H1 (cell line): ENCODE results near the gene RASSF10. TPM values are rescaled to one million over a fixed set of nuclear protein-coding genes. Genes with fewer than 3 reads are reported as not detected.

Experiments used
- ASH2L ChIP-seq: fragments of 200-600, 300-600 bp; sonication (generic); IDR thresholded peaks from one replicate; pipeline ENCODE4 v1.7.1; 2017; ENCODE audit warnings: low read length
- CBX5 ChIP-seq: fragments of 300-800, 300-1000 bp; sonication (generic); IDR thresholded peaks from 2 replicates; pipeline ENCODE4 v1.7.1; 2016; ENCODE audit warnings: antibody characterized with exemption, low read length, low read depth
- CHD7 ChIP-seq: fragments of 300-600 bp; sonication (generic); IDR thresholded peaks from 2 replicates; pipeline ENCODE4 v1.7.1; 2012; ENCODE audit warnings: low read length, moderate library complexity, mild to moderate bottlenecking, inconsistent platforms; ENCODE audit not compliant: insufficient replicate concordance
- E2F6 ChIP-seq: IDR thresholded peaks from 2 replicates; pipeline ENCODE4 v1.6.1; 2012; ENCODE audit warnings: inconsistent platforms
- HDAC6 ChIP-seq: IDR thresholded peaks from one replicate; pipeline ENCODE4 v1.7.1; 2012; ENCODE audit warnings: low read depth, mild to moderate bottlenecking, inconsistent platforms, low read length, moderate library complexity
- JUND ChIP-seq: IDR thresholded peaks from 2 replicates; pipeline ENCODE4 v1.6.1; 2011; ENCODE audit warnings: mild to moderate bottlenecking, improper control_type of control experiment, low read length
- MAFK ChIP-seq: IDR thresholded peaks from 2 replicates; pipeline ENCODE4 v1.6.1; 2012; ENCODE audit warnings: low read depth, mild to moderate bottlenecking, improper control_type of control experiment, low read length
- POLR2A ChIP-seq, 2 experiments: IDR thresholded peaks; 1 replicate in 1 of 2; 2 replicates in 1 of 2; pipeline ENCODE4 v1.6.1; 2011; ENCODE audit warnings: low read depth in 2 of 2, low read length in 2 of 2, mild to moderate bottlenecking in 2 of 2; ENCODE audit errors: control extremely low read depth in 1 of 2
- SIRT6 ChIP-seq: IDR thresholded peaks from one replicate; pipeline ENCODE4 v1.7.1; 2012; ENCODE audit warnings: low read length, inconsistent platforms
- SP2 ChIP-seq: IDR thresholded peaks from 2 replicates; pipeline ENCODE4 v1.6.1; 2012; ENCODE audit warnings: mild to moderate bottlenecking, low read length, inconsistent platforms
- polyA plus RNA-seq, 7 experiments: library from polyadenylated mRNA; depleted of rRNA in 3 of 7; stranded (reverse) in 5 of 7; unstranded in 2 of 7; fragments of >200 nt in 5 of 7; fragments of 200-250 nt in 2 of 7; gene quantifications; 1 replicate in 5 of 7; 2 replicates in 1 of 7; 4 replicates in 1 of 7; pipeline versions ENCODE4 v1.2.1 to v1.2.3, GENCODE V29; 2011 to 2013; ENCODE audit warnings: missing spikeins in 2 of 7, mixed read lengths in 2 of 7
- total RNA-seq: library from RNA; stranded (reverse); fragmentation: NEBNext Ultra II Directional; extraction: Animal tissue kit (Norgen Biotek cat#: 25700); gene quantifications from 2 replicates; pipeline ENCODE4 v1.2.1, GENCODE V29; 2021

Gene RASSF10
- total and polyA plus RNA-seq, 2 of the 8 experiments (the other 6 are each of a cell fraction or from before 2014, with no cell fraction given): 0.51 to 1.8 TPM

GRCh38 chr11:13054278-13054677 is 45.2 kb downstream of the RASSF10 start (continued):
- no peak for TF ChIP-seq CHD7
- TF ChIP-seq CBX5: no peak
- no peak for TF ChIP-seq ASH2L
- no peak for TF ChIP-seq SIRT6
- no peak for TF ChIP-seq SP2
- TF ChIP-seq MAFK: no peak
- TF ChIP-seq HDAC6: no peak
- no peak for TF ChIP-seq E2F6
- TF ChIP-seq POLR2A (IDR thresholded peaks at IDR 0.05; ENCODE audit: control extremely low read depth in 1 of 2, low read depth in 2 of 2, low read length in 2 of 2): no peak
- TF ChIP-seq JUND: no peak
